HepG2 (cell line): ENCODE data around the gene CYP4F22. TPM values are rescaled to one million over a fixed set of nuclear protein-coding genes. Genes with fewer than 3 reads are reported as not detected.

ENCODE experiments used
- ATAC-seq: fragments of 200-7000 bp; cut with Tn5 transposase; 3 replicates; pipeline ENCODE4 v1.9.1; 2020; ENCODE audit warnings: mild to moderate bottlenecking, moderate library complexity
- BruUV-seq: library from RNA; stranded (reverse); fragments of 400-500 nt; replicated peaks from 2 replicates; lab custom pipeline; 2021; lab: Mats Ljungman, UMichigan
- CTCF ChIA-PET: fragments of 300-600 bp; formaldehyde crosslinking; extraction: SDS; loops from one replicate; lab custom pipeline; 2021; ENCODE audit warnings: low total read pairs, inconsistent platforms, low intra/inter-chr PET ratio; lab: Yijun Ruan, JAX
- POLR2A ChIA-PET: fragments of 350-600 bp; sonication (Branson Sonifier 250); formaldehyde crosslinking; loops from one replicate; lab custom pipeline; 2020; ENCODE audit warnings: antibody characterized with exemption, inconsistent platforms; lab: Yijun Ruan, JAX
- DNase-seq: peaks from one replicate; pipeline ENCODE4 v3.0.0-alpha.2; 2015; ENCODE audit warnings: low spot score
- FAIRE-seq: peaks from 3 replicates; lab custom pipeline; 2011; peaks lifted over from hg19 to GRCh38; lab: Jason Lieb, UNC
- H2AFZ ChIP-seq: one replicate; pipeline ENCODE4 v1.6.1; 2011; ENCODE audit warnings: low read length, inconsistent platforms
- H3K27ac ChIP-seq: fragments of 300-600 bp; 3 replicates; pipeline ENCODE4 v1.8.0; 2011; ENCODE audit warnings: mixed run types, mild to moderate bottlenecking, mixed read lengths, low read length, inconsistent platforms; ENCODE audit not compliant: insufficient read depth; ENCODE audit errors: extremely low read length
- H3K27me3 ChIP-seq, 2 experiments: fragments of 200-600 bp in 1 of 2; 2 replicates in 1 of 2; 3 replicates in 1 of 2; pipeline versions ENCODE4 v1.6.0 to v1.8.0; 2011; ENCODE audit warnings: low read length in 2 of 2, mild to moderate bottlenecking in 2 of 2, moderate library complexity in 2 of 2, inconsistent platforms in 1 of 2; ENCODE audit not compliant: insufficient read depth in 2 of 2, control insufficient read depth in 1 of 2
- H3K36me3 ChIP-seq, 2 experiments: fragments of 200-600 bp in 1 of 2; replicated peaks in 1 of 2; 2 replicates in 1 of 2; 3 replicates in 1 of 2; pipeline versions ENCODE4 v1.5.1 to v1.8.0; 2011; ENCODE audit warnings: low read length in 2 of 2, inconsistent platforms in 1 of 2; ENCODE audit not compliant: insufficient read depth in 2 of 2, control insufficient read depth in 1 of 2
- H3K4me1 ChIP-seq: 2 replicates; pipeline ENCODE4 v1.5.1; 2012; ENCODE audit warnings: low read length, inconsistent platforms; ENCODE audit not compliant: insufficient read depth
- H3K4me2 ChIP-seq: 2 replicates; pipeline ENCODE4 v1.6.0; 2011; ENCODE audit warnings: low read depth, low read length, inconsistent platforms
- H3K4me3 ChIP-seq, 3 experiments: fragments of 200-600 bp in 1 of 3; sonication (generic), shearing (Covaris generic) in 1 of 3; replicated peaks in 1 of 3; 2 replicates each; pipeline ENCODE4 v1.5.1; 2011 to 2016; ENCODE audit warnings: low read length in 3 of 3, inconsistent platforms in 2 of 3, low read depth in 2 of 3, mild to moderate bottlenecking in 2 of 3, control low read depth in 1 of 3, mixed read lengths in 1 of 3; ENCODE audit not compliant: insufficient read depth in 1 of 3
- H3K79me2 ChIP-seq: one replicate; pipeline ENCODE4 v1.6.1; 2011; ENCODE audit warnings: low read length, inconsistent platforms; ENCODE audit not compliant: insufficient read depth
- H3K9ac ChIP-seq: 2 replicates; pipeline ENCODE4 v1.6.0; 2011; ENCODE audit warnings: mild to moderate bottlenecking, low read depth, low read length, inconsistent platforms; ENCODE audit not compliant: insufficient read depth
- H3K9me3 ChIP-seq: 2 replicates; pipeline ENCODE4 v1.5.1; 2012; ENCODE audit warnings: mild to moderate bottlenecking, low read length
- H4K20me1 ChIP-seq: 2 replicates; pipeline ENCODE4 v1.6.0; 2011; ENCODE audit warnings: inconsistent platforms, mild to moderate bottlenecking, low read length, moderate library complexity; ENCODE audit not compliant: insufficient read depth
- ZFP41 ChIP-seq: sonication (generic); formaldehyde crosslinking; IDR thresholded peaks from 2 replicates; pipeline ENCODE4 v1.4.0; 2020; ENCODE audit warnings: mild to moderate bottlenecking, missing genetic modification reagents, borderline replicate concordance
- ZNF546 ChIP-seq: sonication (generic); formaldehyde crosslinking; conservative IDR thresholded peaks from 2 replicates; pipeline ENCODE4 v1.8.1; 2023; ENCODE audit warnings: mild to moderate bottlenecking, missing genetic modification reagents
- ZNF761 ChIP-seq: sonication (generic); formaldehyde crosslinking; conservative IDR thresholded peaks from 2 replicates; pipeline ENCODE4 v1.4.0; 2020; ENCODE audit warnings: mild to moderate bottlenecking, missing genetic modification reagents
- ZNF788 ChIP-seq: sonication (generic); formaldehyde crosslinking; IDR thresholded peaks from 2 replicates; pipeline ENCODE4 v1.5.0; 2020; ENCODE audit warnings: mild to moderate bottlenecking, missing genetic modification reagents, borderline replicate concordance
- ZNF883 ChIP-seq: sonication (generic); formaldehyde crosslinking; IDR thresholded peaks from 2 replicates; pipeline ENCODE4 v1.5.1; 2020; ENCODE audit warnings: mild to moderate bottlenecking, missing genetic modification reagents; ENCODE audit errors: not compliant biosample characterization
- WGBS: methylation state at CpG from one replicate; pipeline ENCODE4 v1.1.6; 2017; ENCODE audit warnings: low lambda C conversion rate; 5-methylcytosine and 5-hydroxymethylcytosine counted together
- in situ Hi-C: cut with HindIII; loops from 2 replicates; pipeline ENCODE4 v1.10.0; 2017; ENCODE audit warnings: low pct_unique_long_range_greater_than_20kb; ENCODE audit not compliant: extremely low pct_ligation_motif_present
- intact Hi-C: fragments of 100-400 bp; cut with micrococcal nuclease; formaldehyde crosslinking; loops from one replicate; pipeline ENCODE4 v1.10.0; 2022; ENCODE audit not compliant: unreplicated experiment
- polyA plus RNA-seq, 8 experiments: library from polyadenylated mRNA; depleted of rRNA in 3 of 8; stranded (reverse) in 7 of 8; unstranded in 1 of 8; fragments of >200 nt; fragmentation: Illumina TruSeq in 4 of 8; extraction: Trizol in 4 of 8; gene quantifications; 2 replicates each; pipeline versions ENCODE4 v1.2.1 to v1.2.3, GENCODE V29; 2011 to 2016; ENCODE audit warnings: low read depth in 4 of 8, missing spikeins in 1 of 8, mixed read lengths in 1 of 8; ENCODE audit not compliant: insufficient read depth in 1 of 8
- total RNA-seq, 5 experiments: library from RNA; depleted of rRNA; stranded (reverse); fragments of >200 nt; fragmentation: Illumina TruSeq; extraction: Trizol; gene quantifications; 2 replicates each; pipeline ENCODE4 v1.2.3, GENCODE V29; 2016; ENCODE audit warnings: low read depth in 1 of 5
- TF ChIP-seq, protein P1 (sequence below): sonication (generic); formaldehyde crosslinking; IDR thresholded peaks from 2 replicates; pipeline ENCODE4 v1.9.0; 2021; ENCODE audit warnings: missing genetic modification reagents, mild to moderate bottlenecking, borderline replicate concordance
- TF ChIP-seq, protein P2 (sequence below): sonication (generic); formaldehyde crosslinking; IDR thresholded peaks from 2 replicates; pipeline ENCODE4 v1.4.0; 2020; ENCODE audit warnings: missing genetic modification reagents
- TF ChIP-seq, protein P3 (sequence below): sonication (generic); formaldehyde crosslinking; IDR thresholded peaks from 2 replicates; pipeline ENCODE4 v1.8.1; 2023; ENCODE audit warnings: mild to moderate bottlenecking, missing genetic modification reagents

The CYP4F22 gene
- total and polyA plus RNA-seq, 2 of the 13 experiments (the other 11 are each of a cell fraction or from before 2014, with no cell fraction given), result 0.05 TPM; not detected in 1

DNA sequence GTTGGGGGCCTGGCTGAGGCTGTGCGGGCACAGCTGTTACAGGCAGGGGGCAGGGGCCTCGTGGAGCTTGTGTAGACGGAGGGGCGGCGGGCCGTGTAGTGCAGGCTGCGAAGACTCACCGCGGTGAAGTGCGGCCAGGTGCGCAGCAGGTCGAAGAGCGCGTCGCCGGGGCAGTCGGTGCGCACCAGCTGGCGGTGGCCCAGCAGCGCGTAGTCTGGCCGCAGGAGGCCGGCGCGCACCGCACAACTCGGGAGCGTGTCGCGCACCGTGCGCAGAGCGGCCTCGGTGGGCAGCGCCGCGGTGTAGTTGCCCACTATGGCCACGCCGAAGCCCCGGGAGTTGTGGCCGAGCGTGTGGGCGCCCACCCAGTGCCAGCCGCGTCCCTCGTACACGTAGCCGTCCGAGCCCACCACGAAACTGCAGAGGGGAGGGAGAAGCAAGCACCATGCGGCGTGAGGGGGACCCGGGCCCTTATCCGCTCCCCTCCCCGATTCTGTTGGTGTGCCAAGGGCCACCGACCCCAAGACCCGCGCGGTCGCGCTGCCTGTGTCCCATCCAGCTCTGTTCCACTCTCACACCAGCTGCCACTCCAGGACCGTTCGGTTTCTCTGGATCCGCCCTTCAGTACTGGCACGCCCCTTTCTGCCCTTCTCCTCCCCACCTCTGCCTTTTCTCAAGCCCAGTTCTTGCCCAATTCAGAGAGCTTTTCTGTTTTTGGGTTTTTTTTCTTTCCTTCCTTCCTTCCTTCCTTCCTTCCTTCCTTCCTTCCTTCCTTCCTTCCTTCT is 38.6 kb upstream of the CYP4F22 start:
- ATAC-seq, result no peak; the same call in 2 of the 3 replicates
- Histone ChIP-seq H3K4me1 (peaks cover 33% of the 10 kb centered on the region), H3K79me2 (no peaks in the 10 kb centered on the region), H3K4me3 (no peak overlapping the region), H3K27ac (no peak overlapping the region), H3K27me3 (no peaks in the 10 kb centered on the region), H4K20me1 (no peaks in the 10 kb centered on the region), H3K36me3 (no peaks in the 10 kb centered on the region), H2AFZ (no peak overlapping the region), H3K9ac (no peak overlapping the region), H3K4me2 (0 out of 2 replicates have a peak overlapping the region, but pooled peaks have one; percentile 23), H3K9me3 (no peaks in the 10 kb centered on the region)
- FAIRE-seq, result no peak
- CTCF ChIA-PET, result no interaction called here
- in situ Hi-C loops, result no loop called here
- TF ChIP-seq ZNF788 (CRISPR knock-in tag), result no peak
- TF ChIP-seq, protein P1, sequence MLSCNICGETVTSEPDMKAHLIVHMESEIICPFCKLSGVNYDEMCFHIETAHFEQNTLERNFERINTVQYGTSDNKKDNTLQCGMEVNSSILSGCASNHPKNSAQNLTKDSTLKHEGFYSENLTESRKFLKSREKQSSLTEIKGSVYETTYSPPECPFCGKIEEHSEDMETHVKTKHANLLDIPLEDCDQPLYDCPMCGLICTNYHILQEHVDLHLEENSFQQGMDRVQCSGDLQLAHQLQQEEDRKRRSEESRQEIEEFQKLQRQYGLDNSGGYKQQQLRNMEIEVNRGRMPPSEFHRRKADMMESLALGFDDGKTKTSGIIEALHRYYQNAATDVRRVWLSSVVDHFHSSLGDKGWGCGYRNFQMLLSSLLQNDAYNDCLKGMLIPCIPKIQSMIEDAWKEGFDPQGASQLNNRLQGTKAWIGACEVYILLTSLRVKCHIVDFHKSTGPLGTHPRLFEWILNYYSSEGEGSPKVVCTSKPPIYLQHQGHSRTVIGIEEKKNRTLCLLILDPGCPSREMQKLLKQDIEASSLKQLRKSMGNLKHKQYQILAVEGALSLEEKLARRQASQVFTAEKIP (CRISPR knock-in tag), result no peak
- no peak for TF ChIP-seq ZNF546 (CRISPR knock-in tag)
- TF ChIP-seq, protein P2, sequence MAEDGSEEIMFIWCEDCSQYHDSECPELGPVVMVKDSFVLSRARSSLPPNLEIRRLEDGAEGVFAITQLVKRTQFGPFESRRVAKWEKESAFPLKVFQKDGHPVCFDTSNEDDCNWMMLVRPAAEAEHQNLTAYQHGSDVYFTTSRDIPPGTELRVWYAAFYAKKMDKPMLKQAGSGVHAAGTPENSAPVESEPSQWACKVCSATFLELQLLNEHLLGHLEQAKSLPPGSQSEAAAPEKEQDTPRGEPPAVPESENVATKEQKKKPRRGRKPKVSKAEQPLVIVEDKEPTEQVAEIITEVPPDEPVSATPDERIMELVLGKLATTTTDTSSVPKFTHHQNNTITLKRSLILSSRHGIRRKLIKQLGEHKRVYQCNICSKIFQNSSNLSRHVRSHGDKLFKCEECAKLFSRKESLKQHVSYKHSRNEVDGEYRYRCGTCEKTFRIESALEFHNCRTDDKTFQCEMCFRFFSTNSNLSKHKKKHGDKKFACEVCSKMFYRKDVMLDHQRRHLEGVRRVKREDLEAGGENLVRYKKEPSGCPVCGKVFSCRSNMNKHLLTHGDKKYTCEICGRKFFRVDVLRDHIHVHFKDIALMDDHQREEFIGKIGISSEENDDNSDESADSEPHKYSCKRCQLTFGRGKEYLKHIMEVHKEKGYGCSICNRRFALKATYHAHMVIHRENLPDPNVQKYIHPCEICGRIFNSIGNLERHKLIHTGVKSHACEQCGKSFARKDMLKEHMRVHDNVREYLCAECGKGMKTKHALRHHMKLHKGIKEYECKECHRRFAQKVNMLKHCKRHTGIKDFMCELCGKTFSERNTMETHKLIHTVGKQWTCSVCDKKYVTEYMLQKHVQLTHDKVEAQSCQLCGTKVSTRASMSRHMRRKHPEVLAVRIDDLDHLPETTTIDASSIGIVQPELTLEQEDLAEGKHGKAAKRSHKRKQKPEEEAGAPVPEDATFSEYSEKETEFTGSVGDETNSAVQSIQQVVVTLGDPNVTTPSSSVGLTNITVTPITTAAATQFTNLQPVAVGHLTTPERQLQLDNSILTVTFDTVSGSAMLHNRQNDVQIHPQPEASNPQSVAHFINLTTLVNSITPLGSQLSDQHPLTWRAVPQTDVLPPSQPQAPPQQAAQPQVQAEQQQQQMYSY (CRISPR knock-in tag), result no peak
- no peak for TF ChIP-seq ZNF883
- TF ChIP-seq, protein P3, sequence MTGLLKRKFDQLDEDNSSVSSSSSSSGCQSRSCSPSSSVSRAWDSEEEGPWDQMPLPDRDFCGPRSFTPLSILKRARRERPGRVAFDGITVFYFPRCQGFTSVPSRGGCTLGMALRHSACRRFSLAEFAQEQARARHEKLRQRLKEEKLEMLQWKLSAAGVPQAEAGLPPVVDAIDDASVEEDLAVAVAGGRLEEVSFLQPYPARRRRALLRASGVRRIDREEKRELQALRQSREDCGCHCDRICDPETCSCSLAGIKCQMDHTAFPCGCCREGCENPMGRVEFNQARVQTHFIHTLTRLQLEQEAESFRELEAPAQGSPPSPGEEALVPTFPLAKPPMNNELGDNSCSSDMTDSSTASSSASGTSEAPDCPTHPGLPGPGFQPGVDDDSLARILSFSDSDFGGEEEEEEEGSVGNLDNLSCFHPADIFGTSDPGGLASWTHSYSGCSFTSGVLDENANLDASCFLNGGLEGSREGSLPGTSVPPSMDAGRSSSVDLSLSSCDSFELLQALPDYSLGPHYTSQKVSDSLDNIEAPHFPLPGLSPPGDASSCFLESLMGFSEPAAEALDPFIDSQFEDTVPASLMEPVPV (CRISPR knock-in tag), result no peak
- no peak for TF ChIP-seq ZNF761 (CRISPR knock-in tag)
- no peak for TF ChIP-seq ZFP41 (CRISPR knock-in tag)
- no TSS peak for BruUV-seq
- intact Hi-C loops, result no loop called here
- 87% methylated on average over 36 of the region's 65 CpGs for WGBS
- POLR2A ChIA-PET, result no interaction called here
- DNase-seq, result no peak
